Immature natural killer cell (primary cell): ENCODE measurements around the gene CENPC. TPM values are rescaled to one million over a fixed set of nuclear protein-coding genes. Genes with fewer than 3 reads are reported as not detected.
A peak's percentile ranks its signal among the peaks of the same experiment; 100 is the strongest.
"Not testable (repeated sequence)": the region's sequence is repeated elsewhere in the genome, so short reads cannot be mapped to it uniquely, and the experiment has no call there.

ENCODE experiments used
- DNase-seq, 3 donors: peaks; one replicate each; pipeline ENCODE4 v3.0.0; 2022; ENCODE audit warnings: mixed read lengths in 1 of 3
- H3K27ac Mint-ChIP-seq, 6 donors: one replicate each; pipeline ENCODE4 v1.8.0; 2020; ENCODE audit warnings: mixed read lengths in 6 of 6, mild to moderate bottlenecking in 5 of 6, inconsistent platforms in 4 of 6, moderate library complexity in 3 of 6
- H3K27me3 Mint-ChIP-seq, 3 donors: one replicate each; pipeline ENCODE4 v1.8.0; 2020 to 2021; ENCODE audit warnings: low read depth in 3 of 3, mild to moderate bottlenecking in 3 of 3, mixed read lengths in 3 of 3, moderate library complexity in 3 of 3, inconsistent platforms in 1 of 3
- H3K36me3 Mint-ChIP-seq, 3 donors: one replicate each; pipeline ENCODE4 v1.8.0; 2020; ENCODE audit warnings: mixed read lengths in 3 of 3, inconsistent platforms in 2 of 3, mild to moderate bottlenecking in 2 of 3
- H3K4me1 Mint-ChIP-seq, 2 donors: one replicate each; pipeline ENCODE4 v1.8.0; 2020; ENCODE audit warnings: inconsistent platforms in 2 of 2, mild to moderate bottlenecking in 2 of 2, mixed read lengths in 2 of 2, moderate library complexity in 1 of 2
- H3K4me3 Mint-ChIP-seq, 5 donors: one replicate each; pipeline ENCODE4 v1.8.0; 2020; ENCODE audit warnings: mild to moderate bottlenecking in 5 of 5, mixed read lengths in 5 of 5, inconsistent platforms in 3 of 5, moderate library complexity in 3 of 5
- H3K9me3 Mint-ChIP-seq, 6 donors: one replicate each; pipeline ENCODE4 v1.8.0; 2020; ENCODE audit warnings: mild to moderate bottlenecking in 6 of 6, mixed read lengths in 6 of 6, inconsistent platforms in 4 of 6, moderate library complexity in 3 of 6
- polyA plus RNA-seq, 3 donors: library from polyadenylated mRNA; unstranded; fragments of 300-500 nt; fragmentation: Illumina TruSeq; gene quantifications; one replicate each; pipeline ENCODE4 v1.2.3, GENCODE V29; 2021

CENPC gene
- polyA plus RNA-seq, 3 donors from 2014 or later = 6.6 to 21.9 (median 14.2) TPM

- Mint-ChIP-seq H3K4me3 (no peak overlapping the region), H3K4me1 (peaks cover 15 to 40% of the 10 kb centered on the region in 2 donors), H3K27ac (peak overlapping the region in 4 of 6 donors; percentile 12 to 58 (median 26)), H3K36me3 (peaks cover 42 to 55% (median 45%) of the 10 kb centered on the region in 3 donors), H3K9me3 (peaks cover 0 to under 1% (median 0%) of the 10 kb centered on the region in 6 donors), H3K27me3 (no peaks in the 10 kb centered on the region)
- DNase-seq = no peak
Observed at GRCh38 chr4:67483868-67484602, 61.3 kb downstream of the CENPC start.

- Mint-ChIP-seq H3K4me3 (no peak overlapping the region), H3K27me3 (no peaks in the 10 kb centered on the region), H3K4me1 (peaks cover 23 to 67% of the 10 kb centered on the region in 2 donors), H3K27ac (no peak overlapping the region), H3K36me3 (peaks cover 66 to 81% (median 69%) of the 10 kb centered on the region in 3 donors), H3K9me3 (peaks cover 6 to 17% (median 13%) of the 10 kb centered on the region in 6 donors)
- DNase-seq = no peak
Observed at GRCh38 chr4:67480810-67481209, 64.5 kb downstream of the CENPC start.

DNA sequence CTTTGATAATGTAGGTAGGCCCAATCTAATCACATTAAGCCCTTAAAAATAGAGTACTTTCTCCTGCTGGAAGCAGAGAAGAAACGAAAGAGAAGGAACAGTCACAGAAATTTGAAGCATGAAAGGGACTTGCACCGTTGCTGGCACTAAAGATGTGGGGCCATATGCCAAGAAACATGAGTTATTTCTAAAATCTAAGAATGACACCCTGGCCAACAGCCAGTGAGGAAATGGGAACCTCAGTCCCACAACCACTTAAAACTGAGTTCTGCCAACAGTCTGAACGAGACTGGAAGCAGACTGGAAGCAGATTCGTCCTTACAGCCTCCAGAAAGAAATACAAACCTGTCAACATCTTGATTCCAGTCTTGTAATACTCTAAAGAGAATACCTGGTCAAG, 70.1 kb downstream of the CENPC start:
- DNase-seq = no peak
- Mint-ChIP-seq H3K36me3 (peaks cover 61 to 69% (median 62%) of the 10 kb centered on the region in 3 donors), H3K27me3 (no peaks in the 10 kb centered on the region), H3K4me1 (peaks cover 12 to 38% of the 10 kb centered on the region in 2 donors), H3K4me3 (no peak overlapping the region), H3K9me3 (peaks cover 6 to 17% (median 13%) of the 10 kb centered on the region in 6 donors), H3K27ac (no peak overlapping the region)

DNA sequence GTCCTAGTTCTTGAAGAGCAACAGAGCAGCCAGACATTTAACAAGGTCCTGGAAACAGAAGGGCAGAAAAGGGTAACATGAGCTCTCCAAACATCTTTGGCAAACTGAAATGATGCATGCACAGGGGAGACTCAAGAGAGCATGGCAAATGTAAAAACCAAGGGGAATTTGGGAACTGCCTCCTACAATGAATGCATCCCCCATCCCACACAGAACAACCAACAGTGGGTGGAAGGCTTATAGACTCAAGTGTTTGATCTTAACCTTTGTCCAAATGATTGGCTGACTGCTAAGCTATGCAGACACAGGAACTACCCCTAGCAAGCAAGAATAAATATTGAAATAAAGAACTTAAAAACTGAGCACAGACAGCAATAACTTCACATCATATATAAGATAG, 74.4 kb downstream of the CENPC start:
- peaks cover 0 to 4% (median 0%) of the 10 kb centered on the region in 3 donors for H3K27me3 Mint-ChIP-seq
- no peak for DNase-seq
- H3K4me3 Mint-ChIP-seq = no peak overlapping the region
- H3K9me3 Mint-ChIP-seq = peaks cover 0 to under 1% (median 0%) of the 10 kb centered on the region in 6 donors
- H3K4me1 Mint-ChIP-seq = no peaks in the 10 kb centered on the region
- peaks cover 28 to 44% (median 41%) of the 10 kb centered on the region in 3 donors for H3K36me3 Mint-ChIP-seq
- H3K27ac Mint-ChIP-seq = peak overlapping the region in 1 of 6 donors; percentile 35

- Mint-ChIP-seq H3K4me1 (peaks cover 2 to 7% of the 10 kb centered on the region in 2 donors), H3K27me3 (peaks cover 0 to 4% (median 0%) of the 10 kb centered on the region in 3 donors), H3K27ac (peak overlapping the region in 1 of 6 donors; percentile 16), H3K36me3 (peaks cover 25 to 38% (median 34%) of the 10 kb centered on the region in 3 donors), H3K9me3 (no peaks in the 10 kb centered on the region), H3K4me3 (no peak overlapping the region)
- DNase-seq = no peak
Observed at GRCh38 chr4:67468830-67469229, 76.5 kb downstream of the CENPC start.

- Mint-ChIP-seq H3K27me3 (peaks cover 0 to 4% (median 1%) of the 10 kb centered on the region in 3 donors), H3K4me3 (no peak overlapping the region), H3K36me3 (peaks cover 17 to 33% (median 24%) of the 10 kb centered on the region in 3 donors), H3K4me1 (peaks cover 10 to 25% of the 10 kb centered on the region in 2 donors), H3K9me3 (no peaks in the 10 kb centered on the region), H3K27ac (peak overlapping the region in 1 of 6 donors; percentile 46)
- no peak for DNase-seq
Observed at GRCh38 chr4:67466751-67467150, 78.6 kb downstream of the CENPC start.

- H3K4me3 Mint-ChIP-seq = no peak overlapping the region
- no peak for DNase-seq
- no peaks in the 10 kb centered on the region for H3K9me3 Mint-ChIP-seq
- peaks cover 0 to 4% (median 1%) of the 10 kb centered on the region in 3 donors for H3K27me3 Mint-ChIP-seq
- no peak overlapping the region for H3K27ac Mint-ChIP-seq
- peaks cover 10 to 25% of the 10 kb centered on the region in 2 donors for H3K4me1 Mint-ChIP-seq
- peaks cover 8 to 23% (median 19%) of the 10 kb centered on the region in 3 donors for H3K36me3 Mint-ChIP-seq
Observed at GRCh38 chr4:67465763-67466052, 79.6 kb downstream of the CENPC start.

- DNase-seq = no peak
- Mint-ChIP-seq H3K27me3 (peaks cover 0 to 4% (median 1%) of the 10 kb centered on the region in 3 donors), H3K9me3 (no peaks in the 10 kb centered on the region), H3K4me1 (peaks cover 10 to 25% of the 10 kb centered on the region in 2 donors), H3K27ac (peak overlapping the region in 2 of 6 donors; percentile 16 to 37), H3K36me3 (peaks cover 6 to 20% (median 20%) of the 10 kb centered on the region in 3 donors), H3K4me3 (no peak overlapping the region)
Observed at GRCh38 chr4:67465032-67465762, 80.1 kb downstream of the CENPC start.

DNA sequence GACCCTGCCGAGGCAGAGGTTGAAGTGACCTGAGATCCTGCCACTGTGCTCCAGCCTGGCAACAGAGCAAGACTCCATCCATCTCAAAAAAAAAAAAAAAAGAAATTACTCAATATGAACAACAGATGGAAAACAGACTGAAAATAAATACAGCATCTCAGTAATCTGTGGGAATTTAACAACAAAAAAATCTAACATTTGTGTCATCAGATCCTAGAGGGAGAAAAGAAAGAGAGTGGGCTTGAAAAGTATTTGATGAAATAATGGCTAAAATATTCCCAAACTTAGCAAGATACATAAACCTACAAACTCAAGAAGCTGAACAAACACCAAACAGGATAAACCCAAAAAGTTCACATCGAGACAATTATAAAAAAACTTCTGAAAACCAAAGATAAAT, 84.7 kb downstream of the CENPC start:
- DNase-seq = no peak
- no peak overlapping the region for H3K27ac Mint-ChIP-seq
- no peak overlapping the region for H3K4me3 Mint-ChIP-seq
- peaks cover 0 to 1% (median 0%) of the 10 kb centered on the region in 3 donors for H3K27me3 Mint-ChIP-seq
- peaks cover 12 to 34% of the 10 kb centered on the region in 2 donors for H3K4me1 Mint-ChIP-seq
- H3K36me3 Mint-ChIP-seq = peaks cover 11 to 22% (median 19%) of the 10 kb centered on the region in 3 donors
- no peaks in the 10 kb centered on the region for H3K9me3 Mint-ChIP-seq

DNA sequence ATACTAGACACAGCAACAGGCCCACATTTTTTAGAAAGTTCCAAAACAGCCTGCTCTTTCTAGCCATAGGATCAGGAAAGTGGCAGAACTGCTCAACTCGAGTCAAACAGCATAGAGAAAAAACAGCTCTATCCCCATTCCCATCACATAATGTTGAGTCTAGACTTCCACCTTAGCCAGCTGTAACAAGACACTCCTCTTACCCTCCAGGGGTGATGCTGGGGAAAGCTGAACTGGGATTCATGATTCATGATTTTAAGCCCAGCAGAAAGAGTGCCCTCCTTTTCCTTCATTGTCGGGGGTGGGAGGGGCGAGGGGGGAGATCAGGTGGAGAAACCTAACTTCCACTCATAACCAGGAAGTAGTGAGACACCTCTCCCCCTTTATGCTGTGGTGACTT, 86.1 kb downstream of the CENPC start:
- DNase-seq = no peak
- peaks cover 0 to 1% (median 0%) of the 10 kb centered on the region in 3 donors for H3K27me3 Mint-ChIP-seq
- peaks cover 15 to 34% (median 23%) of the 10 kb centered on the region in 3 donors for H3K36me3 Mint-ChIP-seq
- H3K27ac Mint-ChIP-seq = no peak overlapping the region
- H3K4me1 Mint-ChIP-seq = peaks cover 10 to 35% of the 10 kb centered on the region in 2 donors
- no peaks in the 10 kb centered on the region for H3K9me3 Mint-ChIP-seq
- H3K4me3 Mint-ChIP-seq = no peak overlapping the region

- H3K36me3 Mint-ChIP-seq = peaks cover 25 to 56% (median 39%) of the 10 kb centered on the region in 3 donors
- DNase-seq = no peak
- H3K27me3 Mint-ChIP-seq = no peaks in the 10 kb centered on the region
- H3K9me3 Mint-ChIP-seq = no peaks in the 10 kb centered on the region
- peaks cover 1 to 27% of the 10 kb centered on the region in 2 donors for H3K4me1 Mint-ChIP-seq
- no peak overlapping the region for H3K4me3 Mint-ChIP-seq
- no peak overlapping the region for H3K27ac Mint-ChIP-seq
Observed at GRCh38 chr4:67456577-67457196, 88.6 kb downstream of the CENPC start.

GRCh38 chr4:67452846-67453205, 92.5 kb downstream of the CENPC start:
- not testable (repeated sequence) for H3K27me3 Mint-ChIP-seq, H3K9me3 Mint-ChIP-seq, DNase-seq, H3K4me3 Mint-ChIP-seq
- Mint-ChIP-seq H3K36me3 (peaks cover 27 to 59% (median 52%) of the 10 kb centered on the region in 3 donors), H3K27ac (peak overlapping the region in 2 of 6 donors; percentile 10 to 25), H3K4me1 (peaks cover 0 to 27% of the 10 kb centered on the region in 2 donors)

DNA sequence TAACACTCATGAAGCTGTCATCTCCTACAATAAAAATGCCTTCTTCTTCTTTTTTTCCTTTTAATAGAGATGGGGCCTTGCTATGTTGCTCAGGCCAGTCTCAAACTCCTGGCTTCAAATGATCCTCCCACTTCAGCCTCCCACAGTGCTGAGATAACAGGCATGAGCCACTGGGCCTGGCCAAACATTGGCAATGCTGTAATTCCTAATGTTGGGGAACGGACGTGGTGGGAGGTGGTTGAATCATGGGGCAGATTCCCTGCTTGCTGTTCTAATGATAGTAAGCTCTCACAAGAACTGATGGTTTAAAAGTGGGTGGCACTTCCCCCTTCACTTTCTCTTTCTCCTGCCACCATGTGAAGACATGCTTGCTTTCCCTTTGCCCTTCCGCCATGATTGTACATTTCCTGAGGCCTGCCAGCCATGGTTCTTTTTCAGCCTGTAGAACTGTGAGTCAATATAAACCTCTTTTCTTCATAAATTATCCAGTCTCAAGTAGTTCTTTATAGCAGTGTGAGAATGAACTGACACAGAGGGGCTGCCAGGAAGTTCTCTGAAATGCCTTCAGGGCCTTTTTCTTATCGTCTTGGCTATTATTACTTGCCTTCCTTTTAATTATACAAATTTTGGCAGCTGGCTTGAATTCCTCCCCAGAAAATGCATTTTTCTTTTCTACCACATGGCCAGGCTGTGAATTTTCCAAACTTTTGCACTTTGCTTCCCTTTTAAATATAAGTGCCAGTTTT, 93.0 kb downstream of the CENPC start:
- H3K9me3 Mint-ChIP-seq = peaks cover 0 to 2% (median 0%) of the 10 kb centered on the region in 6 donors
- H3K27me3 Mint-ChIP-seq = no peaks in the 10 kb centered on the region
- no peak for DNase-seq
- H3K4me1 Mint-ChIP-seq = peaks cover 0 to 24% of the 10 kb centered on the region in 2 donors
- H3K36me3 Mint-ChIP-seq = peaks cover 22 to 60% (median 51%) of the 10 kb centered on the region in 3 donors
- H3K4me3 Mint-ChIP-seq = no peak overlapping the region
- H3K27ac Mint-ChIP-seq = peak overlapping the region in 2 of 6 donors; percentile 26 to 43
